K562 (cell line): ENCODE measurements around the gene DNAJB1. TPM values are rescaled to one million over a fixed set of nuclear protein-coding genes. Genes with fewer than 3 reads are reported as not detected.

Experiments
- ATAC-seq: fragments of 200-7000 bp; cut with Tn5 transposase; 3 replicates; pipeline ENCODE4 v1.9.1; 2020; ENCODE audit warnings: moderate library complexity
- BruUV-seq: library from RNA; stranded (reverse); fragments of 400-500 nt; replicated peaks from 2 replicates; lab custom pipeline; 2021; lab: Mats Ljungman, UMichigan
- CTCF ChIA-PET: fragments of 300-600 bp; formaldehyde crosslinking; extraction: SDS; loops from one replicate; lab custom pipeline; 2021; ENCODE audit warnings: low intra/inter-chr PET ratio; lab: Yijun Ruan, JAX
- POLR2A ChIA-PET: fragments of 300-600, 350-650 bp; sonication (Branson Sonifier 250); formaldehyde crosslinking; extraction: SDS; loops from one replicate; lab custom pipeline; 2021; ENCODE audit warnings: antibody characterized with exemption, inconsistent platforms; lab: Yijun Ruan, JAX
- DNase-seq, 4 experiments: peaks; one replicate each; pipeline versions ENCODE4 v3.0.0 to v3.0.0-alpha.2; 2011 to 2018; ENCODE audit warnings: low spot score in 3 of 4, mixed read lengths in 3 of 4; ENCODE audit errors: extremely low read depth in 1 of 4
- FAIRE-seq: peaks from 2 replicates; lab custom pipeline; 2011; peaks lifted over from hg19 to GRCh38; lab: Jason Lieb, UNC
- H2AFZ ChIP-seq: 2 replicates; pipeline ENCODE4 v1.6.0; 2011; ENCODE audit warnings: low read depth, low read length, control low read depth, inconsistent platforms
- H3K27ac ChIP-seq: fragments of 200-600 bp; 3 replicates; pipeline ENCODE4 v1.8.0; 2011; ENCODE audit warnings: low read depth, mild to moderate bottlenecking, control low read depth, inconsistent platforms, low read length, moderate library complexity, mixed read lengths; ENCODE audit errors: extremely low read depth
- H3K27me3 ChIP-seq, 2 experiments: fragments of 300-600 bp in 1 of 2; 2 replicates in 1 of 2; 3 replicates in 1 of 2; pipeline versions ENCODE4 v1.6.0 to v1.8.0; 2011; ENCODE audit warnings: inconsistent platforms in 2 of 2, low read length in 2 of 2, mild to moderate bottlenecking in 1 of 2, mixed read lengths in 1 of 2, moderate library complexity in 1 of 2; ENCODE audit not compliant: control insufficient read depth in 2 of 2, insufficient read depth in 2 of 2
- H3K36me3 ChIP-seq: fragments of 300-600 bp; 3 replicates; pipeline ENCODE4 v1.8.0; 2011; ENCODE audit warnings: mild to moderate bottlenecking, low read length, inconsistent platforms; ENCODE audit not compliant: control insufficient read depth, insufficient read depth
- H3K4me1 ChIP-seq, 2 experiments: fragments of 200-600 bp in 1 of 2; replicated peaks in 1 of 2; 2 replicates in 1 of 2; 3 replicates in 1 of 2; pipeline versions ENCODE4 v1.5.1 to v1.8.0; 2011; ENCODE audit warnings: inconsistent platforms in 2 of 2, low read length in 2 of 2, mild to moderate bottlenecking in 1 of 2, mixed read lengths in 1 of 2, moderate library complexity in 1 of 2; ENCODE audit not compliant: control insufficient read depth in 2 of 2, insufficient read depth in 2 of 2
- H3K4me2 ChIP-seq: 2 replicates; pipeline ENCODE4 v1.6.1; 2011; ENCODE audit warnings: low read length, control low read depth, inconsistent platforms, mixed read lengths; ENCODE audit not compliant: insufficient read depth
- H3K4me3 ChIP-seq: fragments of 200-600 bp; sonication (generic), shearing (Covaris generic); 2 replicates; pipeline ENCODE4 v1.5.1; 2016; ENCODE audit warnings: control low read depth, inconsistent platforms
- H3K79me2 ChIP-seq: fragments of 200-600 bp; 3 replicates; pipeline ENCODE4 v1.8.0; 2011; ENCODE audit warnings: low read length, inconsistent platforms; ENCODE audit not compliant: control insufficient read depth, insufficient read depth
- H3K9ac ChIP-seq, 2 experiments: 2 replicates each; pipeline versions ENCODE4 v1.6.0 to v1.6.1; 2011; ENCODE audit warnings: low read depth in 2 of 2, low read length in 2 of 2, control low read depth in 1 of 2, inconsistent platforms in 1 of 2, mild to moderate bottlenecking in 1 of 2, mixed read lengths in 1 of 2; ENCODE audit not compliant: insufficient read depth in 1 of 2
- H3K9me1 ChIP-seq: one replicate; pipeline ENCODE4 v1.6.0; 2011; ENCODE audit warnings: inconsistent platforms, mild to moderate bottlenecking, low read length, moderate library complexity; ENCODE audit not compliant: control insufficient read depth, insufficient read depth
- H3K9me3 ChIP-seq: replicated peaks from 2 replicates; pipeline ENCODE4 v1.5.1; 2011; ENCODE audit warnings: low read depth, low read length, inconsistent platforms; ENCODE audit not compliant: control insufficient read depth, insufficient read depth
- H4K20me1 ChIP-seq: replicated peaks from 2 replicates; pipeline ENCODE4 v1.6.1; 2011; ENCODE audit warnings: low read length, inconsistent platforms, mixed read lengths; ENCODE audit not compliant: control insufficient read depth, insufficient read depth
- BMI1 ChIP-seq: fragments of 150-350 bp; IDR thresholded peaks from 2 replicates; pipeline ENCODE4 v1.6.1; 2014; ENCODE audit warnings: low read length
- KLF6 ChIP-seq: fragments of 250-450 bp; sonication (Bioruptor Pico); IDR thresholded peaks from 2 replicates; pipeline ENCODE4 v1.4.0; 2020; ENCODE audit warnings: mild to moderate bottlenecking, moderate library complexity, borderline replicate concordance
- NFIC ChIP-seq: fragments of 450-650 bp; IDR thresholded peaks from 2 replicates; pipeline ENCODE4 v1.6.1; 2017; ENCODE audit warnings: mild to moderate bottlenecking, inconsistent platforms
- ZBTB33 ChIP-seq: sonication (generic); formaldehyde crosslinking; IDR thresholded peaks from 2 replicates; pipeline ENCODE4 v1.8.1; 2023; ENCODE audit warnings: mild to moderate bottlenecking, missing genetic modification reagents
- ZBTB8A ChIP-seq: fragments of 450-650 bp; IDR thresholded peaks from 2 replicates; pipeline ENCODE4 v1.6.1; 2018; ENCODE audit warnings: mild to moderate bottlenecking, moderate library complexity; ENCODE audit not compliant: partially characterized antibody
- WGBS: fragments of 100-300 bp; shearing (Covaris generic); methylation state at CpG from one replicate; pipeline ENCODE4 v1.1.6; 2016; ENCODE audit warnings: low coverage, mixed read lengths; ENCODE audit not compliant: insufficient coverage; ENCODE audit errors: missing lambda C conversion rate; 5-methylcytosine and 5-hydroxymethylcytosine counted together
- in situ Hi-C: fragments of 300-500 bp; cut with MboI; formaldehyde crosslinking; loops from 4 replicates; pipeline ENCODE4 v1.15.0; 2018; ENCODE audit warnings: inconsistent platforms, mixed read lengths
- intact Hi-C: fragments of 100-400 bp; cut with micrococcal nuclease; formaldehyde crosslinking; loops from 2 replicates; pipeline ENCODE4 v1.14.2; 2022
- polyA plus RNA-seq, 8 experiments: library from polyadenylated mRNA; depleted of rRNA in 4 of 8; stranded (reverse) in 5 of 8; unstranded in 3 of 8; fragments of >200 nt; fragmentation: Nextera tagmentation in 2 of 8; fragmentation: Illumina TruSeq in 1 of 8; extraction: Ambion mirVana in 2 of 8; extraction: Trizol in 1 of 8; gene quantifications; 2 replicates each; pipeline versions ENCODE4 v1.2.1 to v1.2.3, GENCODE V29; 2011 to 2014; ENCODE audit warnings: inconsistent platforms in 1 of 8, missing spikeins in 1 of 8
- total RNA-seq, 7 experiments: library from RNA; depleted of rRNA in 6 of 7; stranded (reverse); fragments of >200 nt in 6 of 7; fragmentation: Illumina TruSeq in 2 of 7; extraction: Trizol in 2 of 7; gene quantifications; 2 replicates each; pipeline versions ENCODE4 v1.2.1 to v1.2.3, GENCODE V29; 2011 to 2021; ENCODE audit warnings: low replicate concordance in 1 of 7

Gene DNAJB1
- total and polyA plus RNA-seq, 9 of the 15 experiments (the other 6 are each of a cell fraction or from before 2014, with no cell fraction given), result 13.2 to 113 (median 62.1) TPM

DNA sequence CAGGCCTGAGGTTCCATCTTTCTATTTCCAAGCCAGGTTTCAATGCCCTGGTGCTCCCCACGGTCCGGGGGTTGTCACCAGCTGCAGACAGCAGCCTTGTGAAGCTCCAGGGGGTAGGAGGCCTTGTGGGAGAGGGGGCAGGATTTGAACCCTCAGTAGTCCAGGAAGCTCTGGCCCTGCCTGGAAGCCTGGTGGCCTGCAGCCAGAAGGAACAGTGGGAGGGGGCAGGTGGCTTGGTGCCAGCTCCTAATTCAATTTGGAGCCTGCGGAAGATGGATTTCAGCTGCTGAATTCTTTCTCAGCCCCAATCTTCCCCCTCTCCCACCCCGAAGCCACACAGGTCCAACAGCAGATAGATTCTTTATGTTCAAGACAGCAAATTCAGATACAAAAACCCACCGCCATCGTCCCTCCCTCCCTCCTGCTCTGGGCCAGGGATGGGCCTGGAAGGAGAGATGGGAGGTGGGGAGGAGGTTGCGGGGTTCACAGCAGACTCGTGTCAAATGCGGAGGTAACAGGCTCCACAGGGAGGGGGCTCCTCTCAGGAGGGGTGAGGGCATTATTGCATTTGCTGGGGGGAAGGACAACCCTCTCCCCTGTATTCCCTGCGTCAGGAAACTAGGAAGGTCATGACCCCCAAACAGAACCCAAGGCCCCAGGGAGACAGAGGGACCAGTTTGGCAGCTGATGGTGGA, 40.6 kb downstream of the DNAJB1 start:
- Histone ChIP-seq H3K27ac (no peak overlapping the region), H3K4me3 (no peak overlapping the region), H3K79me2 (no peaks in the 10 kb centered on the region), H3K9me3 (no peaks in the 10 kb centered on the region), H3K9ac (peak overlapping the region in 1 of 2 experiments; percentile 76; a peak in 1 of 4 replicates), H3K36me3 (peaks cover 19% of the 10 kb centered on the region; the same call in 2 of the 3 replicates), H3K4me2 (no peak overlapping the region), H3K27me3 (no peaks in the 10 kb centered on the region), H4K20me1 (no peaks in the 10 kb centered on the region), H3K4me1 (peaks cover 9 to 68% of the 10 kb centered on the region in 2 experiments), H3K9me1 (no peaks in the 10 kb centered on the region), H2AFZ (no peak overlapping the region)
- no peak for TF ChIP-seq ZBTB33
- TF ChIP-seq NFIC, result peak; percentile 49
- no peak for TF ChIP-seq BMI1
- no peak for TF ChIP-seq ZBTB8A
- no peak for TF ChIP-seq KLF6 (CRISPR knock-in tag)
- in situ Hi-C loops (loop anchor here (5.0 kb wide), 1 partner anchor 280 kb away; no protein-coding TSS in a partner anchor), intact Hi-C loops (no loop called here)
- no peak for ATAC-seq
- CTCF ChIA-PET, result no interaction called here
- no TSS peak for BruUV-seq
- POLR2A ChIA-PET, result interaction anchor here (0.7 to 1.0 kb wide), 2 partner anchors 27 to 68 kb away, joined by 4 read pairs; no protein-coding TSS in a partner anchor
- no peak for FAIRE-seq
- DNase-seq, result no peak
- 64% methylated on average over 7 of the region's 10 CpGs for WGBS
